Natural killer cell treated with Interleukin-12 subunit alpha and Interleukin-12 subunit beta and Interleukin-15 and Interleukin-18, amount 100 ng/mL, for 72 hours (primary cell): ENCODE measurements around the gene ZNF613. TPM values are rescaled to one million over a fixed set of nuclear protein-coding genes. Genes with fewer than 3 reads are reported as not detected.

Source experiments
- ATAC-seq, 2 donors: fragments of 150-1000 bp; cut with Tn5 transposase in 1 of 2; sonication (Bioruptor Pico), chemical (Tn5 transposase) in 1 of 2; 2 replicates each; pipeline ENCODE4 v1.10.0; 2021
- DNase-seq: peaks from one replicate; pipeline ENCODE4 v3.0.0; 2022; ENCODE audit warnings: low spot score
- H3K27ac Mint-ChIP-seq, 2 donors: 1 replicate in 1 of 2; 2 replicates in 1 of 2; pipeline ENCODE4 v1.8.0; 2022; ENCODE audit warnings: mixed read lengths in 2 of 2, mild to moderate bottlenecking in 1 of 2, moderate library complexity in 1 of 2
- H3K27me3 Mint-ChIP-seq, 2 donors: 1 replicate in 1 of 2; 2 replicates in 1 of 2; pipeline ENCODE4 v1.8.0; 2022; ENCODE audit warnings: mixed read lengths in 2 of 2
- H3K36me3 Mint-ChIP-seq: one replicate; pipeline ENCODE4 v1.8.0; 2022; ENCODE audit warnings: mixed read lengths
- H3K4me1 Mint-ChIP-seq, 2 donors: 1 replicate in 1 of 2; 2 replicates in 1 of 2; pipeline ENCODE4 v1.8.0; 2022; ENCODE audit warnings: low read depth in 2 of 2, mixed read lengths in 2 of 2, mild to moderate bottlenecking in 1 of 2
- H3K4me3 Mint-ChIP-seq: one replicate; pipeline ENCODE4 v1.8.0; 2022; ENCODE audit warnings: mixed read lengths
- H3K9me3 Mint-ChIP-seq: 2 replicates; pipeline ENCODE4 v1.8.0; 2022; ENCODE audit warnings: mixed read lengths
- total RNA-seq, 2 donors: library from RNA; stranded (reverse); gene quantifications; one replicate each; pipeline ENCODE4 v1.2.3, GENCODE V29; 2022

Gene ZNF613
- total RNA-seq, 2 donors from 2014 or later, result 4.8 to 6.0 TPM

DNA sequence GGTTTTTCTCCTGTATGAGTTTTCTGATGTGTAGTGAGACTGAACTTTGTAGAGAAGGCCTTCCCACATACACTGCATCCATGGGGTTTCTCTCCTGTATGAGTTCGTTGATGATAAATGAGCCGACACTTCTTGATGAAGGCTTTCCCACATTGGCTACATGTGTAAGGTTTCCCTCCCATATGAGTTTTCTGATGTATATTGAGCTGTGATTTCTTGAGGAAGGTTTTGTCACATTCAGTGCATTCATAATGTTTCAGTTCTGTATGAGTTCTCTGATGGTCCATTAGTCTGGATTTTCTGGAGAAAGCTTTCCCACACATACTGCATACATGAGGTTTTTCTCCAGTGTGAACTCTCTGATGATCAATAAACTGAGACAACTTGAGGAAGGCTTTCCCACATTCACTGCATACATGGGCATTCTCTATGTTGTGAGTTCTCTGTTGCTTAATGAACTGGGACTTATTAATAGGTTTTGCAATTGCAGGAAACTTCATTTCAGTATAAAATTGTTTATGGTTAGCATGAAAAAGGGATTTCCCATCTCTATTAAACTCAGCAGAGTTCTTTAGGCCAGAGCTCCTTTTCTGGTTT, 66.9 kb downstream of the ZNF613 start:
- ATAC-seq (no peak), DNase-seq (no peak)
- Mint-ChIP-seq H3K4me3 (no peak overlapping the region), H3K27me3 (no peaks in the 10 kb centered on the region), H3K4me1 (no peaks in the 10 kb centered on the region), H3K9me3 (peaks cover 29% of the 10 kb centered on the region), H3K36me3 (peaks cover 75% of the 10 kb centered on the region), H3K27ac (no peak overlapping the region)

Other genes with a start within 250 kb of the ZNF613 start
- gene SPACA6, start 234.1 kb upstream of the ZNF613 start, total RNA-seq, result 1 to 10 TPM; 2.7 to 3.0 TPM
- not detected for gene HAS1, start 203.5 kb upstream of the ZNF613 start, total RNA-seq
- under 1 TPM in 1 of 2 donors, not detected in 1; 0.69 TPM for gene FPR1, start 175.6 kb upstream of the ZNF613 start, total RNA-seq
- gene FPR2, start 166.3 kb upstream of the ZNF613 start, total RNA-seq, result under 1 TPM; 0.31 to 0.56 TPM
- not detected for gene FPR3, start 132.3 kb upstream of the ZNF613 start, total RNA-seq
- gene ZNF577, start 39.5 kb upstream of the ZNF613 start, total RNA-seq, result 1 to 10 TPM; 8.1 to 9.8 TPM
- gene ZNF649, start 22.5 kb upstream of the ZNF613 start, total RNA-seq, result 10 to 100 TPM; 10.0 to 14.0 TPM
- 10 to 100 TPM in 1 of 2 donors, 1 to 10 TPM in 1; 9.4 to 16.9 TPM for gene ZNF350, start 59.4 kb downstream of the ZNF613 start, total RNA-seq
- gene ZNF615, start 80.7 kb downstream of the ZNF613 start, total RNA-seq, result 10 to 100 TPM in 1 of 2 donors, 1 to 10 TPM in 1; 6.8 to 12.9 TPM
- gene ZNF614, start 100.9 kb downstream of the ZNF613 start, total RNA-seq, result 10 to 100 TPM in 1 of 2 donors, 1 to 10 TPM in 1; 7.2 to 14.7 TPM
- gene ZNF432, start 121.4 kb downstream of the ZNF613 start, total RNA-seq, result 10 to 100 TPM; 14.6 to 22.5 TPM
- gene ZNF841, start 168.3 kb downstream of the ZNF613 start, total RNA-seq, result 10 to 100 TPM; 36.5 to 43.0 TPM
- gene ZNF616, start 212.5 kb downstream of the ZNF613 start, total RNA-seq, result 1 to 10 TPM; 4.8 to 7.8 TPM
- gene ZNF836, start 244.1 kb downstream of the ZNF613 start, total RNA-seq, result 10 to 100 TPM in 1 of 2 donors, 1 to 10 TPM in 1; 8.3 to 12.9 TPM